Stimulated activated CD4-positive, alpha-beta T cell treated with anti-CD3 and anti-CD28 coated beads, TNF-alpha, amount 100 ng/mL, for 1 hour (primary cell): ENCODE measurements around the gene GNG13.

ENCODE experiments used
- DNase-seq, 3 donors: peaks; one replicate each; pipeline ENCODE4 v3.0.0-alpha.2; 2020; ENCODE audit warnings: low read depth in 3 of 3, low spot score in 1 of 3

Gene GNG13

GRCh38 chr16:814974-815373 is 14.4 kb upstream of the GNG13 start:
- DNase-seq: no peak

- no peak for DNase-seq
These were observed 13.4 kb upstream of the GNG13 start for GRCh38 chr16:813916-814412.

GRCh38 chr16:813204-813915 is 12.8 kb upstream of the GNG13 start:
- DNase-seq: peak in 2 of 3 donors; percentile 23 to 52

DNA sequence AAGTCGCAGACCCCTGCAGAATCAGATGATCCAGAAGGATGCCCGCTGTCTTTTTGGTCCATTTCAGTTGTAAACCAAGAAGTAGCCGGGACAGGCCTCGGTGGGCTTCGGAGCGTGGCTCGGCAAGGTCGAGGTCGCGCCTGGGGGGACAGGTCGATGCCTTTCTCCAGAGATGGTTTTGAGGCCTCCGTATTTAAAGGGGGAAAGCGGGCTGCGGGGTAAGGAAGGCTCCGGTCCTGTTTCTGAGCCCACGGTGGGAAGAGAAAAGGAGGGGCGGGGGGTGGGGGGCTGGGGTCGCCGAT is 7.5 kb upstream of the GNG13 start:
- DNase-seq: no peak

DNA sequence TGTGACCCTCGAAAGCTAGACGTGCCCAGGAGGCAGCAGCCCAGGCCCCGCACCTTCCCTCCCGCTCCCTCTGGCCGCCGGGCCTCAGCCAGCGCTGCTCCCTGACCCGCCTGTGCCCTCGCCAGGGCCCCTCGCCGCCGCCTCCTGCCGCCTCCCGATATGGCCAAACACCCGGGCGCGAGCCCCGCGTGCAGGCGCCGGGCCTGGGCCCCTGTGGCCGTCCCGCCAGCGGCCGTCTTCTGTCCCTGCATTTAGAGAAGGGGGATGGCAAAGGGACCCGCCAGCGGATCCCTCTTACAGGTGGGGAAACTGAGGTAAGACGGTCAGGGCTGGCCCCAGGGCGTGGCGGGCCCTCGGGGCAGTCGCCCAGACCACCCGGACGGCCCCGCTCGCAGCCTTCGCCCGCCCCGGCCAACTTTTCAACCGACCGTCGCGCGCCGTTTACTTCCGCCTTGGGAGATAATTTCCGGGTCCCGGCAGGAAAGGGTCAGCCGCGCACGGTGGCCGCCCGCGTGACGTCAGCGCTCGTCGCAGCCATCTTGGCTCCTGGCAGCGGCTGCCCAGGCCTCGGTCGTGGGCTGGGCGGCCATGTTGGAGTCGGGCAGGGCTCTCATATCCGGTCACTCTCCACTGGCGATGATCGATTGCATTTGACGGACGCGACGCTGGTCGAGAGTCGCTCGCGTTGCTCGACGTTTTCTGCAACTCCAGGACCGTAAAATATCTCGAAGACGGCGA is 7.0 kb upstream of the GNG13 start:
- DNase-seq: peak; percentile 43 to 69 (median 58)

- DNase-seq: no peak
These were observed 4.9 kb upstream of the GNG13 start for GRCh38 chr16:805474-805873.

- DNase-seq: no peak
These were observed 3.9 kb upstream of the GNG13 start for GRCh38 chr16:804193-805048.

DNA sequence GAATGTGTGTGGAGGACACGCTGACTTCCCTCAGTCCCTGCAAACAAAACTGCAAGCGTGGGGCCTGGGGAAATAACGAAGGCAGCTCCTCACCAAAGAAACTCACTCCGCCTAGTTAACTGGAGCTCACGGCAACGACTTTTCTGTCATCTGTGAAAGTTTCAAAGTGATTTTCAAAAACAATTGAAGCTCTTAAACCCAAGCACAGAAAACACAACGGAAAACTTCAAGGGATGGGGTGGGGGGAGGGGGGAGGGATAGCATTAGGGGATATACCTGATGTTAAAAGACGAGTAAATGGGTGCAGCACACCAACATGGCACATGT is 3.2 kb upstream of the GNG13 start:
- DNase-seq: no peak

- no peak for DNase-seq
These were observed 2.6 kb upstream of the GNG13 start for GRCh38 chr16:802914-803753.

- DNase-seq: no peak
These were observed 1.9 kb upstream of the GNG13 start for GRCh38 chr16:802461-802860.

DNA sequence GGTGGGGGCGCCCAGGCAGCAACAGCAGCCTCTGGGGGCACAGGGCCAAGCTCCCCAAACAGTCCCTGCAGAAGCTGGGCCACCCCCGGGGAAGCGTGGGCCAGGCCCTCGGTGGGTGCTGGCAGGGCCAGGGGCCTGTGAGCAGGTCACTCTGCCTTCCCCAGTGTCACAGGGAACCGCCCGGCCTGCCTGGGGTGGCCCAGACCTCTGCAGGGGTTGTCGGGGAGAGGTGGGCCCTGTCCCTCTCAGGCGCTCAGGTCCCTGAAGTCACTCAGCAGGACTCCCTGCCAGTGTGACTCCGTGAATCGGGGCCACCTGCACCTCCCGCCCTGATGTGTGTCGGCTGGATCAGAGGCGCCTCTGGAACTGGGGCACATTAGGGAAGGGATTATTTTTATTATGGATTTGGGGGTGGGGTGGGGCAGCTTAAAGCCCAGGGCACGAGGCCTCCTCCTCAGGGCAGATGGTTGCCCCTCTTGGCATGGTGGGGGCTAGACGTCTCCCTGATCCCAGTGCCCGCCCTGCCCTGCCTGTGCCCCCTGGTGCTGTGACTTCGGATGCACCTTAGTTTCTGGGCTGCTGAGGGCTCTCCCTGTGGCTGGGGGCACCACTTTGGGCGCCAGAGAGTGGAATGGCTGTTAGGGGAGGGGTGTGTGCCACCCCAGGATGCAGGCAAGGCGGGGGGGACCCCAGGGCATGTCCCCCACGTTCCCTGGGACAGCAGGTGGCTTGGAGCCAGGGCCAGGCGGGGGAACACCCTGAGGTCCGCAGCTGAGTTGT is 1.2 kb upstream of the GNG13 start:
- DNase-seq: no peak

DNA sequence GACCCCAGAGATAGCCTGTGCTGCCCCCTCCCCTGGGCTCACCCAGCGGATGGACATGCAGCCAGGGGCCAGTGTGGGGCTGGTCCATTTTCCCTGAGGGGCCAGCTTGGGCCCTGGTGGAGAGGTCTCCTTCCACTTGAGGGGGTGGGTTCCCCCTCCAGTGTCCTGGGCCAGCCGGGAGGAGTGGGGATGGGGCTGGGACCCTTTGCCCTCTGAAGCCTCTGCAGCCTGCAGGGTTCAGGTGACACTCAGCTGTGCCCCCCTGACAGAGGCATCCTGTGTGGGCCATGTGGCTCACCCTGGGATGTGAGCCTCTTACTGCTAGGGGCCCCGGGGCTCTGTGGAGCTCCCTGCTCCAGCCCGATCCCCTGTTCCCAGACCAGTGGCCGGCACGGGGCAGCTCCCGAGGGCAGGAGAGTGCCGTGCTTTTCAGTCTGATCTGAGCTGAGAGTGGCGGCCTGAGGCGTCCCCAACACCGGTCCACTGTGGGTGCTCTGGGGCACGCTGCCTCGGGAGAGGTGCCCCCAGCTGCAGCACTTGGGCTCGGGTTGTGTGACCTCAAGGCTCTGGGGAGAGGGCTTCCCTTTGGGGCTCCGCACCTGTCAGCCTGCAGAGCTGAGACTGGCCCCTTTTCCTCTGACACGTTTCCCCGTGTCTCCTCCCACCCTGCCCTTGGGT is 439 bp upstream of the GNG13 start:
- no peak for DNase-seq

DNA sequence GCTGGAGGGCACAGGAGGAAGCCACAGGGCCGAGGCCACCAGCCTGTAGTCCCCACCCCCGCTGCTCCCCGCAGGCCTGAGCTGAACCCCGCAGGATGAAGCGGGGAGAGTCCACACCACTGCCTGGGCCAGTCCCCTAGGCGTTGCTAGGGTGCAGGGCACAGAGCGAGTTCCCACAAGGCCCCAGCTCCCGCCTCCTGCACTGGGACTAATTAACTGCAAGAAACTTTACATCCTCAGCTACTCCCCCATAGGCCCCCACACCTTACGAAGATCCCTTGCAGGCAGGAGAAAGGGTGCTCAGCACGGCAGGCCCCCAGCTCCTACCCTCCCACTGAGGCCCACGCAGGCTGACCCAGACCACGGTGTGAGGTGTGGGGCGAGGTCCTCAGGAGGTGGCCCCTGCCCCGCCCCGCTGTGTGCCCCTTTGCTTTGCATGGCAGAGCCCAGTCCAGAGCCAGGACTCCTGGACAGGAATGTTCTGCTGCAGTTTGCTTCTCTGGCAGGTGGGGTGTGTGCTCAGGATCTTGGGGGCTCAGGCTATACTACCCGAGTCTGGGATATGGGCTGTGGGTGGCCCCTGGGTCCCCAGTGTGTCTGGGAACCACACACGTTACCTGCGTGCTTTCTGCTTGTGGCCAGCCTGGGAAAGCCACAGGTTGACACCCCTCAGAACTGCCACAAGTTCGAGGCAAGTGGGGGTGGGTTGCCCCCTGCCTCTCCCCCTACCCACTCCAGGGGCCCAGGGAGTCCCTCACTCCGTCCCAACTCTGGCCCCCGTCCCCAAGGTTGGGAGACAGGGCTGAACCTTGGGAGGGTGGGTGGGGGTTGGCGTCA is 1.2 kb downstream of the GNG13 start:
- DNase-seq: no peak

- DNase-seq: no peak
These were observed 1.9 kb downstream of the GNG13 start for GRCh38 chr16:798666-799065.

DNA sequence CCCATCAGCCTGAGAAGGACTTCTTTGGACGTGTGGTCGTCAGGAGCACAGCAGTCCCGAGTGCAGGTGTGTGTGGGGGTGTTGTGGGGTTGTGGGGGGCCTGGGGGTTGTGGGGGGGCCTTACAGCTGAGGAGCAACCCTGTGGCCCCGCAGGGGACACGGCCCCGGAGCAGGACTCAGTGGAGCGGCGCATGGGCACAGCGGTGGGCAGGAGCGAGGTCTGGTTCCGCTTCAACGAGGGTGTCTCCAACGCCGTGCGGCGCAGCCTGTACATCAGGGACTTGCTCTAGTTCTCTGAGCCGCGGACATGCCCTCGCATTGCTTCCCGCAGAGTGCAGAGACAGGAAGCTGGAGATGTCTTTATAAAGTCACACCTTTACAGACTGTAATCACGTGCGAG is 2.8 kb downstream of the GNG13 start:
- no peak for DNase-seq

DNA sequence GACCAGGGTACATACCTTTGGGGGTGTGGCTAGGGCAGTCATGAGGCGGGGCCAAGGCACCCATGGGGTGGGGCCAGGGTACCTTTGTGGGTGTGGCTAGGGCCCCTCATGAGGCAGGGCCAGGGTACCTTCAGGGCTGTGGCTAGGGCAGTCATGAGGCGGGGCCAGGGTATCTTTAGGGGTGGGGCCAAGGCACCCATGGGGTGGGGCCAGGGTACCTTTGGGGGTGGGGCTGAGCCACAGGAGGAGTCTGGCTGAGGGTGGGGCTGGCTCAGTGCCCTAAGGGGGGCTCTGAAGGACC is 3.5 kb downstream of the GNG13 start:
- DNase-seq: no peak

GRCh38 chr16:796296-797119 is 4.0 kb downstream of the GNG13 start:
- no peak for DNase-seq

DNA sequence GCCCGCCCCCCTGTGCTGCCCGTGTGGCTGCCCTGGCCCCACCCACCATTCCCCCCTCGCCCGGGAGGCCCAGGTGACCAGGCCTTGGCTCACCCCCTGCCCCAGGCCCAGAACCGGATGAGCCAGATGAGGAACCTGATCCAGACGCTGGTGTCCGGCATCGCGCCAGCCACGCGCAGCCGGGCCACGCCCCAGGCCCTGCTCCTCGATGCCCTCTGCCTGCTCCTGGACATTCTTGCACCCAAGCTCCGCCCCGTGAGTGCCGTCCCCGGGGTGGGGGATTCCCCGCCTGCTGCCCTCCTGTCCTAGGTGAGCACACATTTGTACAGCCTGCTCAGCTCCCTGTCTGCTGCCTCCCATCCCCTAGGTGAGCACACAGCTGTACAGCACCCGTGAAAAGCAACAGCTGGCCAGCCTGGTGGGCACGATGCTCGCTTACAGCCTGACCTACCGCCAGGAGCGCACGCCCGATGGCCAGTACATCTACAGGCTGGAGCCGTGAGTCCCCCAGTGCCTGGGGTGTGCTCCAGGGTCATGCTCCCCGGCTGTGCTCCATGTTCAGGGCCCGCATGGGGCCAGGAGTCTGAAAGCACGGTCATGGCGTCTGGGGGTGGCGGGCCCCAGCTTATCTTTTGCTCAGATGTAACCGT is 4.8 kb downstream of the GNG13 start:
- no peak for DNase-seq
